ENCODE measurements around the gene CHERP.
"Not testable (repeated sequence)": the region's sequence is repeated elsewhere in the genome, so short reads cannot be mapped to it uniquely, and the experiment has no call there.

Gene CHERP

GRCh38 chr19:16520074-16520973 lies 21.9 kb downstream of the CHERP start:
- DNase-seq (ENCODE audit: low read depth), result no peak

DNA sequence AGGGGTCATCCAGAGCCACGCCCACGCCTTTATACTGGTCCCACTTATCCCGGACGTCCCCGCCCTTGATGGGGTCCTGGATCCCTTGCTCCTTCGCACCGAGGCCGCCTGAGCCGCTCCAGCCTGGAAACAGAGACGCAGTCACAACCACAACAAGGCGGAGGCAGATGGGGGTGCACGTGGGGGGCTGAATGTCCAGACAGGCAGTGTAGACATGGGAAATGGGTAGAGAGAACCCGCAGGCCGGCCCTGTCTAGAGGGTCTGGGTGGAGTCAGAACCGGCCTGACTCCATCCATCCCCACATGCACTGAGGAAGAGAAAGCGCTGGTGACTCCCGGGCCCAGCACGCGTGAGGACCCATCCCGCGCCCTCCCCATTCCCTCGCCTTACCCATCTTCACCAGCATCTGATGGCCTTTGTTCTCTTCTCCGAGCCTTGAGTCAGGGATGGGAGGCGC lies 23.0 kb downstream of the CHERP start:
- DNase-seq (ENCODE audit: low read depth), result no peak

- no peak for DNase-seq (ENCODE audit: low read depth)
Measured at GRCh38 chr19:16518483-16519229, 23.6 kb downstream of the CHERP start.

DNA sequence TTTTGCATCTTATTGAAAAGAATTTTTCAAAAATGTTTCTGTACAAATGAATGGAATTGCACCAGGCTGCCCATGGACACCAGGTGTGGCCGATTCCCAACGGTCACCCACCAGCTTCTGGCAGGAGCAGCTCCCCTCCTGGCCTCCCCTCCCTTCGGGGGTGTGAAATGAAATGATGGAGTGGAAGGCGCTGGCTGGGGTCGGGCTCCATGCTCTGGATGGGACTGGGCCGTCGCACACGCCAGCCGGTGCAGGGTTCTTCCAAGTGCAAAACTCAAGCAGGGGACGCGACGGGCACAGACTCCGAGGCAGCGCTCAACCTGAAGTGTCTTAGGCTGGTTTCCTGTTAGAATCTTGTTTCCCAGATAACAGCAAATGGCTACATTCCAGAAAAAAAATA lies 24.2 kb downstream of the CHERP start:
- no peak for DNase-seq (ENCODE audit: low read depth)

- DNase-seq (ENCODE audit: low read depth), result no peak
Measured at GRCh38 chr19:16516923-16517610, 25.2 kb downstream of the CHERP start.

DNA sequence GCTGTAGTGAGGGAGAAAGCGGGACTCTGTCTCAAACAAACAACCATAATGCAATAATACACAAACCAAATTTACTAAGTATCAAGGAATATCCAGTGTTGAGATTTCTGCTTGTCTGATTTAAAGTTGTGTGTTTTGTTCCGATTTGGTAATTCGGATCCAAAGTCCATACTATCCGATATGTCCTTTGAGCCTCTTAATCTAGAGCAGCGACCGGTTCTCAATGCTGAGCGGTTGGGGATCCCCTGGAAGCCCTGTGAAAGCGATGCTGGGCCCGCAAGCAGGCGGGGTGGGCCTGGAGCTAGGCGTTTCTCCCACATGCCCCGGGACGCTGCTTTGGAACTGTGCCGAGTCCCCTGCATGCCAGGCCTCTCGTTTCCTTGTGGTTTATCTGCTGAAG lies 25.9 kb downstream of the CHERP start:
- DNase-seq (ENCODE audit: low read depth), result no peak

DNA sequence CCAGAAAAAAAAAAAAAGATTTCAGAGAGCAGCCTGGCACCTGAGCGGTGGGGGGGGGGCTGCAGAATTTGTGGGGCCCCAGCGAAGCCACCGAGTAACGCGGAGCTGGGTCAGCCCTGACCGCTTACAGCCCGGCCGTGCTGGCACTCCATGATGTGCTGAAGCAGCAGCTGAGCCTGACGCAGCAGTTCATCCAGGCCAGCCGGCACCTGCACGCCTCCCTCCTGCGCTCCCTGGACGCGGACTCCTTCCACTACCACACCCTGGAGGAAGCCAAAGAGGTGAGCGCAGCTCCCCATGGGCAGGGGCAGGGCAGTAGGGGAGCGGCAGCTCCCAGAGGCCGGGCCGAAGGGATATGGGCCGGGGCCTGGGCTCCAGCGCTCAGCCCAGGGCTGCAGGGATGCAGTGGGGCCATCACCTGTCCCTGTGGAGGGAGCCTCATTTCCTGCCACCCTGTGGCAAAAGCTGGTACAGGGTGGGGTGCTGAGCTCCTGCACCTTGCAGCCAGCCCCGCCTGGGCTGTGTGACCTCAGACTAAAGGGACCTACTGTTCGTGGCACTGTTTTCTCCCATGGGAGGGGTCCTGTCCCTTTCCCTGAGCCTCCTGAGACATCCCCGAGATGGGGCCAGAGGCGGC lies 27.7 kb downstream of the CHERP start:
- DNase-seq (ENCODE audit: low read depth), result no peak

DNA sequence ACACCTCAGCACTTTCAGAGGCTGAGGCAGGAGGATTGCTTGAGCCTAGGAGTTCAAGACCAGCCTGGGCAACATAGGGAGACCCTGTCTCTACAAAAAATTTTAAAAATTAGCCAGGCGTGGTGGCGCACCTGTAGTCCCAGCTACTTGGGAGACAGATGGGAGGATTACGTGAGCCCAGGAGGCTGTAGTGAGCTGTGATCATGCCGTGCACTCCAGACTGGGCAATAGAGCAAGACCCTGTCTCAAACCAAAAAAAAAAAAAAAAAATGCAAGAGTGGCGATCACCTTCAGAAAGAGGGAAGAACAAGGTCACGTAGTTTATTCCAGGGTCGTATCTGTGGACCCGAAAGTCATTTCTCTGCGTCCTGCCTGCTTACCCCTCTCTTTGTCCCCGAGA lies 29.6 kb downstream of the CHERP start:
- not testable (repeated sequence) for DNase-seq (ENCODE audit: low read depth)

DNA sequence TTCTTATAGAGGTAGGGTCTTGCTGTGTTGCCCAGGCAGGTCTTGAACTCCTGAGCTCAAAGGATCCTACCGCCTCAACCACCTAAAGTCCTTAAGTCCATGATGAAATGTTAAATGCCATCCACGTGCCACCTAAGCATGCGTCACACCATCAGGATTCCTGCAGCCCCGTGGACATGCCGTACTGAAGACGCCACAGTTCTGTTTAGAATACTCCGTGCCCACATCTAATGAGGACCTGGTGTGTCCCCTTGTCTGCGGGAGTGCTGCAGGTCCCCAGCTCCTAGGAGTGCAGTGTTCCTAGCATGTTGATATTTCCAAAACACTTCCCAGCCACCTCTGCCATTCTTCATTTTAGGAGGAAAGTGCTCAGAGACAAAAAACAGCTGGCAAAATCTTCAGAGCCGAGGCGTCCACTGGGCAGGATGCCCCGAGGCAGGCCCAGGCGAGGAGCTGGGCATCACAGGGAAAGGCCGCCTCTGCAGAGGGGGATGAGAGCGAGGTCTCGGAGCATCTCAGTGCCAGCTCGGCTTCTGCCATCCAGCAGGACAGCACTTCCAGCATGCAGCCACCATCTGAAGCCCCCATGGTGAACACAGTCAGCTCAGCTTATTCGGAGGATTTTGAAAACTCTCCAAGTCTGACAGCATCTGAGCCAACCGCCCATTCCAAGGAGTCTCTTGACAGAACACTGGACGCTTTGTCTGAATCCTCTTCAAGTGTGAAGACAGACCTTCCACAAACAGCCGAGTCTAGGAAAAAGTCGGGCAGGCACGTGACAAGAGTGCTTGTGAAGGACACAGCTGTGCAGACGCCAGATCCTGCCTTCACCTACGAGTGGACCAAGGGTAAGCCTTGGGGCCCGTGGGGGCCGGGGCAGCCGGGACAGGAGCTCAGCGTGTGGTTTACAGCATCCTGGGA lies 32.8 kb downstream of the CHERP start:
- no peak for DNase-seq (ENCODE audit: low read depth)

GRCh38 chr19:16508546-16508945 lies 33.7 kb downstream of the CHERP start:
- DNase-seq (ENCODE audit: low read depth), result no peak

DNA sequence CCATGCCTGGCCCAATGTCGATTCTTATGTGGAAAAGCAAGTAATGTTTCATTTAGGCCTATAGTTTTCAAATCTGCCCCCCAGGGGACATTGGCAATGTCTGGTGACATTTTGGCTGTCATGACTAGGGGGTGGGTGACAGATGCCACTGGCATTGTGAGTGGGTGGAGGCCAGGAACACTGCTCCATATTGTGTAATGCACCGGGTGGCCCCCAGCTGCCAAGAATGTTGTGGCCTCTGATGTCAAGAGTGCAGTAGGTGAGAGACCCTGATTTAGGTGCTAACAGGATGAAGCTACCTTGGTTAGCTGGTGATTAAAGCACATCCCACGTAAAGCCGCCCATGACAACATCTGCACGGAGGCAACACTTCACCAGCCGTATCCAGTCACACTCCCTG lies 35.3 kb downstream of the CHERP start:
- no peak for DNase-seq (ENCODE audit: low read depth)

- DNase-seq (ENCODE audit: low read depth), result not testable (repeated sequence)
Measured at GRCh38 chr19:16506161-16506560, 36.1 kb downstream of the CHERP start.

DNA sequence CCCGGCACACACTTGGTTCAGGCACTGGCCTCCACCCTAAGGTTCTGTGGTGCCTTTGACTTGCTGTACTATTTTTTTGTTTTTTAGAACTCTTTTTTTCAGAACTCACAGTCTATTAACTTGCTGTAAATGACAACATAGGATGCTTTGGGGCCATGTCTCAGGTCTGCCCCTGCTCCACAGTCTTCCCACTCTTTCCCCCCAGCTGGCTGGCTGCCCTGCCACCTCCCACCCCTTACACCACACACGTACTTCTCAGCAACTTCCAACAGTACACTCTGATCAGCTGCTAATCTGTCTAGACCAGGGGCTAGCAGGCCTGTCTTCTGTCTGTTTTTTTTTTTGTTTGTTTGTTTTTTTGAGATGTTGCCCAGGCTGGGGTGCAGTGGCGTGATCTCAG lies 38.0 kb downstream of the CHERP start:
- DNase-seq (ENCODE audit: low read depth), result no peak

GRCh38 chr19:16497837-16498236 lies 44.4 kb downstream of the CHERP start:
- no peak for DNase-seq (ENCODE audit: low read depth)

GRCh38 chr19:16497042-16497441 lies 45.2 kb downstream of the CHERP start:
- no peak for DNase-seq (ENCODE audit: low read depth)

- DNase-seq (ENCODE audit: low read depth), result peak; percentile 10
Measured at GRCh38 chr19:16496613-16496983, 45.6 kb downstream of the CHERP start.

GRCh38 chr19:16495982-16496612 lies 46.1 kb downstream of the CHERP start, which contains the start of the genes C19orf44 and CALR3:
TSS of gene C19orf44 (plus strand) at chr19:16496394. CDS start at chr19:16500793, 4,399 bp downstream.
TSS of gene CALR3 (minus strand) at chr19:16496167. CDS start at chr19:16496129, 38 bp downstream.
- DNase-seq (ENCODE audit: low read depth), result peak; percentile 86

DNA sequence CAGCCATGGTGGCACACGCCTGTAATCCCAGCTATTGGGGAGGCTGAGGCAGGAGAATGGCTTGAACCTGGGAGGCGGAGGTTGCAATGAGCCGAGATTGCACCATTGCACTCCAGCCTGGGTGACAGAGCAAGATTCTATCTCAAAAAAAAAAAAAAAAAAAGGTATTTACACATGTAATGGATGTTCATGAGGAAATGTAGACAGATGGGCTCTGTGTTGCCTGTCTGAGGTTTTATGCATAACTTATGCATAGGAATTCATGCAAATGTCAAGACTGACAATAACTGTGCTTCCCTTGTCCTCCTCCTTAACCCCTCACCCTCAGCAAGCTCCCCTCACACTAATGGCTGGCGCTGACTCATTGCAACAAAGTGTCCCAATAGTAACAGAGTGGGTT lies 55.8 kb downstream of the CHERP start:
- not testable (repeated sequence) for DNase-seq (ENCODE audit: low read depth)

GRCh38 chr19:16482745-16483144 lies 59.5 kb downstream of the CHERP start:
- no peak for DNase-seq (ENCODE audit: low read depth)

DNA sequence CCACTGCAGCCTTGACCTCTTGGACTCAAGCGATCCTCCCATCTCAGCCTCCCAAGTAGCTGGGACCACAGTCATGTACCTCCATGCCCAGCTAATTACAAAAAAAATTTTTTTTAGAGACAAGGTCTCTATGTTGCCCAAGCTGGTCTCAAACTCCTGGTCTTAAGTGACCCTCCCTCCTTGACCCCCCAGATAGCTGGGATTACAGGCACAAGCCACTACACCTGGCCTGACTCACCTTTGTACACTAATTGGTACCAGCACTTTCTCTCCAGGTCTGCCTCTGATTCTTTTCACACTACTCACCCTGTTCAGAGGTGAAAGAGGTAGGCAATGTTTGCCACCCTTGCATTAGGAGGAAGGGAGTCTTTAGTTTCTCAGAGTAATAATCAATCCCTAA lies 64.9 kb downstream of the CHERP start:
- no peak for DNase-seq (ENCODE audit: low read depth)

Data from HS-5 (cell line).